Measurements from ENCODE around the gene FADS1. TPM values are rescaled to one million over a fixed set of nuclear protein-coding genes. Genes with fewer than 3 reads are reported as not detected.

FADS1 gene
- total RNA-seq (151 and 208 TPM in 2 replicates), polyA plus RNA-seq (109 and 173 TPM in 2 replicates), polyA minus RNA-seq (ENCODE audit: low replicate concordance) (140 and 162 TPM in 2 replicates)
- polyA plus RNA-seq (2012): 68.7 and 126 TPM in 2 replicates

DNA sequence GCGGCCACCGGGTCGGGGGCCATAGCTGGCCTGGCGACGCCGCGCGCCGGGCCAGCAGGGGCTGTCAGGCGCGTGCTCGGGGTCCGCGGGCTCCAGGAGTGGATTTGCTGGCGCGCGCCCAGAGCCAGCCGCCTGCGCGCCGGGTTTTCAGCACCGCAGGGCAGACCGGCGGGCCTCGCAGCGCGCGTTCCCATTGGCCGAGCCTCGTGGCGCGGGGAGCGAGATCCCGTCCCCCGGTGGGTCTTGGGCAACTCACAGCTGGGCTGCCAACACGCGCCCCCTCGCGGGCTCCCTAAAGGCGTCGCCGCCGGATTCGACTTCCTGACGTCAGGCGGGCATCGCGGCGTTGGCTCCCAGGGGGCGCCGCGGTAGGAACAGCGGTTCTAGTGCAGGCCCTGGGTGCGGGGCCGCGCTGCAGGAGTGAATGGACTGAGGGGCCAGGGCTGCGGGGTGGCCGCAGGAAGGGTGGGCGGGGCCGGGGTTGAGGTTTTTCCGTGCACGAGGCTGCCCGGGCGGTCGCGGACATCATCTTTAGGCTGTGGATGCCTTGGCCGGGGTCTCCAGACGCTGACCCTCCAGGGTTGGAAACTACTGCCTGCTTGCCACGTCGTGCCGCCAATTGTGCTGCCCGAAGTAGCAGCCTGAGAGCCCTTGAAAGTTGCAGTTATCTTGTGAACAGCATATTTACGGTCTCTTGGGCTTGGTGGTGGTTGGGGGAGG lies at the start of gene FADS1:
Gene FADS1 (minus strand): TSS at position 268 of the 720 bp plus-strand sequence. CDS start 74 bp downstream, at position 194.
- Histone ChIP-seq H3K4me2 (ENCODE audit: extremely low read depth, insufficient read depth, low read length) (peak within 1 kb of the TSS; percentile 84), H3K27ac (ENCODE audit: insufficient read depth, low read length) (peak within 1 kb of the TSS; percentile 98), H3K4me3 (replicated peaks in 1 of 4; ENCODE audit: control extremely low read depth in 1 of 4, insufficient read depth in 1 of 4, low read depth in 3 of 4, low read length in 4 of 4) (peak within 1 kb of the TSS; percentile 77 to 81 (median 79)), H3K9ac (ENCODE audit: insufficient read depth, low read length) (peak within 1 kb of the TSS; percentile 95), H2AFZ (ENCODE audit: low read length) (no peak within 1 kb of the TSS), H3K9me3 (ENCODE audit: control insufficient read depth, insufficient read depth, low read depth, low read length) (no peaks in the 10 kb centered on the region), H3K79me2 (ENCODE audit: control insufficient read depth, insufficient read depth, low read length) (peaks cover 11% of the 10 kb centered on the region), H3K36me3 (ENCODE audit: control insufficient read depth, insufficient read depth, low read length) (peaks cover 7% of the 10 kb centered on the region), H3K27me3 (ENCODE audit: control insufficient read depth, insufficient read depth, low read length) (no peaks in the 10 kb centered on the region), H3K4me1 (ENCODE audit: control insufficient read depth, extremely low read depth, insufficient read depth, low read length) (peaks cover 7% of the 10 kb centered on the region), H4K20me1 (ENCODE audit: control insufficient read depth, extremely low read depth, insufficient read depth, low read length) (no peaks in the 10 kb centered on the region)
- DNase-seq (ENCODE audit: low read depth in 2 of 2): peak; percentile 94 to 96
- no peak for TF ChIP-seq EZH2 (IDR thresholded peaks at IDR 0.05; ENCODE audit: low read length, missing control alignments)
- TF ChIP-seq, protein P1, sequence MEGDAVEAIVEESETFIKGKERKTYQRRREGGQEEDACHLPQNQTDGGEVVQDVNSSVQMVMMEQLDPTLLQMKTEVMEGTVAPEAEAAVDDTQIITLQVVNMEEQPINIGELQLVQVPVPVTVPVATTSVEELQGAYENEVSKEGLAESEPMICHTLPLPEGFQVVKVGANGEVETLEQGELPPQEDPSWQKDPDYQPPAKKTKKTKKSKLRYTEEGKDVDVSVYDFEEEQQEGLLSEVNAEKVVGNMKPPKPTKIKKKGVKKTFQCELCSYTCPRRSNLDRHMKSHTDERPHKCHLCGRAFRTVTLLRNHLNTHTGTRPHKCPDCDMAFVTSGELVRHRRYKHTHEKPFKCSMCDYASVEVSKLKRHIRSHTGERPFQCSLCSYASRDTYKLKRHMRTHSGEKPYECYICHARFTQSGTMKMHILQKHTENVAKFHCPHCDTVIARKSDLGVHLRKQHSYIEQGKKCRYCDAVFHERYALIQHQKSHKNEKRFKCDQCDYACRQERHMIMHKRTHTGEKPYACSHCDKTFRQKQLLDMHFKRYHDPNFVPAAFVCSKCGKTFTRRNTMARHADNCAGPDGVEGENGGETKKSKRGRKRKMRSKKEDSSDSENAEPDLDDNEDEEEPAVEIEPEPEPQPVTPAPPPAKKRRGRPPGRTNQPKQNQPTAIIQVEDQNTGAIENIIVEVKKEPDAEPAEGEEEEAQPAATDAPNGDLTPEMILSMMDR (conservative IDR thresholded peaks at IDR 0.05 in 1 of 2, IDR thresholded peaks at IDR 0.05 in 1 of 2; ENCODE audit: low read depth in 1 of 2, low read length in 2 of 2): peak; percentile 38 to 49

GRCh38 chr11:61866231-61866957 lies 49.6 kb upstream of the FADS1 start:
- Histone ChIP-seq H3K4me3 (replicated peaks in 1 of 4; ENCODE audit: control extremely low read depth in 1 of 4, insufficient read depth in 1 of 4, low read depth in 3 of 4, low read length in 4 of 4) (no peak overlapping the region), H3K4me2 (ENCODE audit: extremely low read depth, insufficient read depth, low read length) (no peak overlapping the region), H3K79me2 (ENCODE audit: control insufficient read depth, insufficient read depth, low read length) (no peaks in the 10 kb centered on the region), H3K36me3 (ENCODE audit: control insufficient read depth, insufficient read depth, low read length) (peaks cover 29% of the 10 kb centered on the region), H3K4me1 (ENCODE audit: control insufficient read depth, extremely low read depth, insufficient read depth, low read length) (peaks cover 1% of the 10 kb centered on the region), H3K27ac (ENCODE audit: insufficient read depth, low read length) (no peak overlapping the region), H3K9me3 (ENCODE audit: control insufficient read depth, insufficient read depth, low read depth, low read length) (no peaks in the 10 kb centered on the region), H3K27me3 (ENCODE audit: control insufficient read depth, insufficient read depth, low read length) (no peaks in the 10 kb centered on the region), H2AFZ (ENCODE audit: low read length) (no peak overlapping the region), H4K20me1 (ENCODE audit: control insufficient read depth, extremely low read depth, insufficient read depth, low read length) (no peaks in the 10 kb centered on the region), H3K9ac (ENCODE audit: insufficient read depth, low read length) (no peak overlapping the region)
- no peak for DNase-seq (ENCODE audit: low read depth in 2 of 2)
- TF ChIP-seq, protein P1 (conservative IDR thresholded peaks at IDR 0.05 in 1 of 2, IDR thresholded peaks at IDR 0.05 in 1 of 2; ENCODE audit: low read depth in 1 of 2, low read length in 2 of 2): no peak
- no peak for TF ChIP-seq EZH2 (IDR thresholded peaks at IDR 0.05; ENCODE audit: low read length, missing control alignments)
